Testis (tissue), 3 donors: ENCODE results near the gene MMP13. TPM values are rescaled to one million over a fixed set of nuclear protein-coding genes. Genes with fewer than 3 reads are reported as not detected.
"Not testable (repeated sequence)": the region's sequence is repeated elsewhere in the genome, so short reads cannot be mapped to it uniquely, and the experiment has no call there.

Experiments used
- DNase-seq: peaks from one replicate; pipeline ENCODE4 v3.0.0-alpha.2; 2019
- H3K27ac ChIP-seq, 2 donors: fragments of 200-600 bp; sonication (generic); one replicate each; pipeline ENCODE4 v1.5.1; 2019
- H3K27me3 ChIP-seq: fragments of 200-600 bp; sonication (generic); one replicate; pipeline ENCODE4 v1.5.1; 2019
- H3K36me3 ChIP-seq: fragments of 200-600 bp; sonication (generic); one replicate; pipeline ENCODE4 v1.5.1; 2017; ENCODE audit warnings: low read depth; ENCODE audit errors: missing control alignments
- H3K4me1 ChIP-seq: fragments of 200-600 bp; sonication (generic); one replicate; pipeline ENCODE4 v1.5.1; 2019
- H3K4me3 ChIP-seq, 2 donors: fragments of 200-600 bp; sonication (generic); one replicate each; pipeline ENCODE4 v1.5.1; 2017 to 2019
- H3K9me3 ChIP-seq: fragments of 200-600 bp; sonication (generic); one replicate; pipeline ENCODE4 v1.5.1; 2017
- CTCF ChIP-seq, 3 experiments: fragments of 450-650 bp in 2 of 3; fragments of 200-600 bp in 1 of 3; sonication (generic) in 1 of 3; IDR thresholded peaks; one replicate each; pipeline ENCODE4 v1.5.1; 2016 to 2019; ENCODE audit warnings: antibody characterized with exemption in 3 of 3, mild to moderate bottlenecking in 2 of 3, moderate library complexity in 1 of 3
- POLR2A ChIP-seq: fragments of 450-650 bp; IDR thresholded peaks from one replicate; pipeline ENCODE4 v1.6.1; 2017; ENCODE audit warnings: antibody characterized with exemption, mild to moderate bottlenecking, moderate library complexity
- WGBS, 2 donors: methylation state at CpG; one replicate each; pipeline ENCODE4 v1.1.5; 2018; 5-methylcytosine and 5-hydroxymethylcytosine counted together
- intact Hi-C: fragments of 100-400 bp; cut with DNase I; formaldehyde crosslinking; loops from one replicate; pipeline ENCODE4 v1.15.1; 2023; ENCODE audit warnings: low total_unique reads
- polyA plus RNA-seq: library from polyadenylated mRNA; stranded (reverse); fragments of 350-450 nt; fragmentation: Illumina TruSeq; extraction: RNeasy Lipid Tissue Mini Kit (QIAGEN cat#74804); gene quantifications from one replicate; pipeline ENCODE4 v1.2.3, GENCODE V29; 2014; ENCODE audit warnings: low read depth, low replicate concordance; ENCODE audit not compliant: insufficient read depth
- total RNA-seq, 2 donors: library from RNA; depleted of rRNA; stranded (reverse); fragments of >200 nt; gene quantifications; one replicate each; pipeline ENCODE4 v1.2.3, GENCODE V29; 2016

The MMP13 gene
- total and polyA plus RNA-seq, 3 donors from 2014 or later, result 0.31 TPM; not detected in 2

DNA sequence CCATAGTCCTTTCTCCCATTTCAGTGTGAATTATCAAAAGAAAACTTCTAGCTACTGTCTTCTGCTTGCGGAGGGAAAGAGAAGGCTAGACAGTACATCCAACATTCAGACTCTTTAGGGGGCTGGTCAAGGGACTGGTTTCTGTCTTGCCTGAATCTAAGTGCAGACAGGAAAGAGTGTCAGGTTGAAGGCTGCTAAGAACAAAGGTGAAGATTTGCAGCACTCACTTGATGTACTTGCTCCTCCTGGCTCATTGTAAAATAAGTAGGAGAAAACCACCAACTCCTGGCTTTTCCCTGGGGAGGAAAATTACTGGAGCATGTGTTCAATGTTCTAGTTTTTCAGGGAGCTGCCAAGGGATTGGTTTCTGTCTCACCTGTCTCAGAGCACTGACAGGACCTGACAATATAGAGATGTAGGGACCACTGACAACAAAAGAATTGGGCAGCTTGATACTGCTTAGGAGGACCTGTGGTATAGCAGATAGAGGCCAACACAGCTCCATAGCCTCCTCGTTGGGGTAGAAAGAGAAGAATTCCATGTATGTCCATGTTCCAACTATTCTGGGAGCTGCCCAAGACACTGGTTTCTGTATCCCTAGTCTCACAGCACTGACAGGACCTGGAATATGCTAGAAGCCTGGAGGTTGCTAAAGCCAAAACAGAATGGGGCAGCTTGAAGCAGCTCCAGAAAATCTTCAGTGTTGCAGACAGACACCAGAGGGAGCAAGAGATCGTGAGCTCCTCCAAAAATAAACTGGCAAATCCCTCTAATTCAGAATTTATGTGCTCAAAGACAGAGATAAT is 41.1 kb downstream of the MMP13 start:
- WGBS, 2 donors, result 51 to 53% methylated on average over 3 of the region's 3 CpGs
- Histone ChIP-seq H3K27me3 (no peaks in the 10 kb centered on the region), H3K4me1 (no peaks in the 10 kb centered on the region), H3K36me3 (no peaks in the 10 kb centered on the region), H3K27ac (no peak overlapping the region), H3K9me3 (no peaks in the 10 kb centered on the region), H3K4me3 (no peak overlapping the region)
- peak; percentile 15 for DNase-seq
- intact Hi-C loops, result no loop called here
- TF ChIP-seq CTCF (IDR thresholded peaks at IDR 0.05) (peak in 2 of 3 experiments; percentile 31 to 35), POLR2A (no peak)

DNA sequence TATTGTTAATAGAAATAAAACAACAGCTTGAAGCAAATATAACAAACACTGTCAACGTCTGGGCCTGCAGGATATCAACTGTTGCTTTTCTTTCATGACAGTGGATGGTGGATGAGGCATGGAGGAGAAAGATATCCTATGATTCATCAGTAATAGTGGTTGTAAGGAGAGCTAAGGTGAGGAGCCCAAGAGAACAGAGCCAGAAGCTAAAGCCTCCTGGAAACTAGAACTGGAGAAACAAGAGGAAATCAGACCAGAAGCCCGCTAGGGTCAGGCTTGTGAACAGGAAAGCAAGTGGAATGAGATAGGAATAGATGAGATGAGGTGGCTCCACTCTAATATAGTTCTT is 43.1 kb downstream of the MMP13 start:
- Histone ChIP-seq H3K4me1 (no peaks in the 10 kb centered on the region), H3K27me3 (no peaks in the 10 kb centered on the region), H3K27ac (no peak overlapping the region), H3K9me3 (no peaks in the 10 kb centered on the region), H3K36me3 (no peaks in the 10 kb centered on the region), H3K4me3 (no peak overlapping the region)
- intact Hi-C loops, result no loop called here
- TF ChIP-seq POLR2A (no peak), CTCF (IDR thresholded peaks at IDR 0.05) (no peak)
- no peak for DNase-seq
- WGBS, 2 donors, result 82 to 86% methylated on average over 2 of the region's 2 CpGs

DNA sequence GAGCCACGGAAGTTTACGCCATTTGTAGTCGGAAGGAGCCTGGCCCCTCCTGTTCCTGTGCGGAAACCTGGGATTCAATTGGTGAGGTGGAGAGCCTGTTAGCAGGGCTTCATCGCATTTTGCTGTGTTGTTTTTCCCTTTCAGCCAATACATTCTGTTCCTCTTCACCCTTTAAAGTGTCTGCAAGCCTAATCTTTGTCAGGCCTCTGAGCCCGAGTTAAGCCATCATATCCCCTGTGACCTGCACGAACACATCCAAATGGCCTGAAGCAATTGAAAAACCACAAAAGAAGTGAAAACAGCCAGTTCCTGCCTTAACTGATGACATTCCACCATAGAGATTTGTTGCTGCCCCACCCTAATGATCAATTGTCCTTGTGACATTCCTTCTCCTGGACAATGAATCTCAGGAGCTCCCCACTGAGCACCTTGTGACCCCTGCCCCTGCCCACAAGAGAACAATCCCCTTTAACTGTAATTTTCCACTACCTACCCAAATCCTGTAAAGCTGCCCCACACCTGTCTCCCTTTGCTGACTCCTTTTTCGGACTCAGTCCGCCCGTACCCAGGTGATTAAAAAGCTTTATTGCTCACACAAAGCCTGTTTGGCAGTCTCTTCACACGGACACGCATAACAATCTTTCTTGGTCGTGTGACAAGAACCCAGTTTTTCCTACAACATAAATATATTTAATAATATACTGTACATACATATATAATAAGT is 43.6 kb downstream of the MMP13 start:
- intact Hi-C loops, result no loop called here
- no peak for TF ChIP-seq POLR2A
- no peak for TF ChIP-seq CTCF (IDR thresholded peaks at IDR 0.05)
- DNase-seq, result no peak
- Histone ChIP-seq H3K27ac (no peak overlapping the region), H3K4me1 (no peaks in the 10 kb centered on the region), H3K36me3 (no peaks in the 10 kb centered on the region), H3K27me3 (no peaks in the 10 kb centered on the region), H3K4me3 (no peak overlapping the region), H3K9me3 (no peaks in the 10 kb centered on the region)
- 90 to 92% methylated on average over 13 of the region's 13 CpGs for WGBS, 2 donors

DNA sequence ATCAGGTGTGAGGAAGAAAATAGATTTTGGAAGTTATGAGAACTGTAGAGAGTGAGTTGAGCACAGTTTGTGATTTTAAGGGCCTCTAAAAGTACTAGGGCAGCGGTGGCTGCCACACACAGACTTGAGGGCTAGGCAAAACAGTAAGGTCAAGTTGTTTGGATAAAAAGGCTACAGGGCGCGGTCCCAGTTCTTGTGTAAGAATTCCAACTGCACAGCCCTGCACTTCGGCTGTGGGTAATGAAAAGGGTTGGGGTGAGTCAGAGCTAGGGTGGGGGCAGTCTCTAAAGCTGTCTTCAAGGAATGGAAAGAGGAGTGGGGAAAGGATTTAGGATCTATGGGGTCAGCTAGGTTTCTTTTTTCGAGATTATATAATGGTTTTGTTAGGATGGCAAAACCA is 49.7 kb downstream of the MMP13 start:
- H3K4me1 ChIP-seq, H3K36me3 ChIP-seq, H3K9me3 ChIP-seq, H3K27ac ChIP-seq, DNase-seq, intact Hi-C loops, H3K27me3 ChIP-seq, H3K4me3 ChIP-seq: not testable (repeated sequence)
- WGBS, 2 donors, result 85 to 86% methylated on average over 5 of the region's 5 CpGs

GRCh38 chr11:102903895-102904294 is 51.6 kb downstream of the MMP13 start:
- intact Hi-C loops, H3K9me3 ChIP-seq, H3K4me1 ChIP-seq, DNase-seq, H3K27me3 ChIP-seq, H3K4me3 ChIP-seq, H3K27ac ChIP-seq, H3K36me3 ChIP-seq: not testable (repeated sequence)
- 54 to 60% methylated on average over 5 of the region's 5 CpGs for WGBS, 2 donors
